WERI-Rb-1 (cell line): ENCODE results near the gene KNL1.
"Not testable (repeated sequence)": the region's sequence is repeated elsewhere in the genome, so short reads cannot be mapped to it uniquely, and the experiment has no call there.

Source experiments
- DNase-seq: peaks from one replicate; pipeline ENCODE4 v3.0.0-alpha.2; 2020
- H3K27ac ChIP-seq: fragments of 250-450 bp; sonication (Bioruptor Pico); 2 replicates; pipeline ENCODE4 v1.5.1; 2020; ENCODE audit warnings: mild to moderate bottlenecking, moderate library complexity
- H3K27me3 ChIP-seq: fragments of 250-450 bp; sonication (Bioruptor Pico); 2 replicates; pipeline ENCODE4 v1.5.1; 2021; ENCODE audit warnings: mild to moderate bottlenecking, low read depth, moderate library complexity; ENCODE audit not compliant: insufficient read depth, severe bottlenecking
- H3K36me3 ChIP-seq: fragments of 250-450 bp; sonication (Bioruptor Pico); 2 replicates; pipeline ENCODE4 v1.5.1; 2020; ENCODE audit warnings: mild to moderate bottlenecking, moderate library complexity
- H3K4me3 ChIP-seq: 2 replicates; pipeline ENCODE4 v1.5.1; 2011; ENCODE audit warnings: low read depth, mild to moderate bottlenecking, control low read depth, low read length
- H3K9me3 ChIP-seq: fragments of 250-450 bp; sonication (Bioruptor Pico); 2 replicates; pipeline ENCODE4 v1.5.1; 2021; ENCODE audit warnings: mild to moderate bottlenecking, moderate library complexity; ENCODE audit not compliant: severe bottlenecking
- CTCF ChIP-seq: IDR thresholded peaks from 2 replicates; pipeline ENCODE4 v1.5.1; 2011; ENCODE audit warnings: low read depth, mild to moderate bottlenecking, control low read depth, inconsistent platforms, low read length

Gene KNL1

GRCh38 chr15:40647523-40647922, 53.5 kb downstream of the KNL1 start:
- DNase-seq: no peak
- TF ChIP-seq CTCF: no peak
- Histone ChIP-seq H3K36me3 (peaks cover 20% of the 10 kb centered on the region), H3K27ac (no peak overlapping the region), H3K4me3 (no peak overlapping the region), H3K27me3 (no peaks in the 10 kb centered on the region), H3K9me3 (no peaks in the 10 kb centered on the region)

- no peak for TF ChIP-seq CTCF
- DNase-seq: no peak
- no peak overlapping the region for H3K4me3 ChIP-seq
- H3K27ac ChIP-seq: no peak overlapping the region
- no peaks in the 10 kb centered on the region for H3K27me3 ChIP-seq
- peaks cover 22% of the 10 kb centered on the region for H3K36me3 ChIP-seq
- no peaks in the 10 kb centered on the region for H3K9me3 ChIP-seq
Measured at GRCh38 chr15:40650479-40650878, 56.4 kb downstream of the KNL1 start.

GRCh38 chr15:40660686-40661085, 66.6 kb downstream of the KNL1 start:
- H3K9me3 ChIP-seq: no peaks in the 10 kb centered on the region
- H3K27ac ChIP-seq: no peak overlapping the region
- no peak for TF ChIP-seq CTCF
- DNase-seq: no peak
- no peak overlapping the region for H3K4me3 ChIP-seq
- H3K27me3 ChIP-seq: no peaks in the 10 kb centered on the region
- H3K36me3 ChIP-seq: peaks cover 29% of the 10 kb centered on the region

DNA sequence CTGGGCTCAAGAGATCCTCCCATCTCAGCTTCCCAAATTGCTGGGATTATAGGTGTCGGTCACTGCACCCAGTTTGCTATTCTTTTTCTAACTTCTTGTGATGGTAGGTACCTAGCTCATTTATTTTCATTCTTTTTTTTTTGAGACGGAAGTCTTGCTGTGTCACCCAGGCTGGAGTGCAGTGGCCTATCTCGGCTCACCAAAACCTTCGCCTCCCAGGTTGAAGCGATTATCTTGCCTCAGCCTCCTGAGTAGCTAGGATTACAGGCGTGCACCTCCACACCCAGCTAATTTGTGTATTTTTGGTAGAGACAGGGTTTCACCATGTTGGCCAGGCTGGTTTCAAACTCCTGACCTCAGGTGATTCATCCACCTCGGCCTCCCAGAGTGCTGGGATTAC, 70.9 kb downstream of the KNL1 start:
- no peak overlapping the region for H3K4me3 ChIP-seq
- no peak for DNase-seq
- H3K27me3 ChIP-seq: no peaks in the 10 kb centered on the region
- no peaks in the 10 kb centered on the region for H3K9me3 ChIP-seq
- H3K36me3 ChIP-seq: peaks cover 18% of the 10 kb centered on the region
- TF ChIP-seq CTCF: no peak
- H3K27ac ChIP-seq: no peak overlapping the region

- not testable (repeated sequence) for H3K9me3 ChIP-seq, H3K36me3 ChIP-seq, H3K27ac ChIP-seq, H3K27me3 ChIP-seq, H3K4me3 ChIP-seq, DNase-seq
Measured at GRCh38 chr15:40676290-40676689, 82.2 kb downstream of the KNL1 start.

DNA sequence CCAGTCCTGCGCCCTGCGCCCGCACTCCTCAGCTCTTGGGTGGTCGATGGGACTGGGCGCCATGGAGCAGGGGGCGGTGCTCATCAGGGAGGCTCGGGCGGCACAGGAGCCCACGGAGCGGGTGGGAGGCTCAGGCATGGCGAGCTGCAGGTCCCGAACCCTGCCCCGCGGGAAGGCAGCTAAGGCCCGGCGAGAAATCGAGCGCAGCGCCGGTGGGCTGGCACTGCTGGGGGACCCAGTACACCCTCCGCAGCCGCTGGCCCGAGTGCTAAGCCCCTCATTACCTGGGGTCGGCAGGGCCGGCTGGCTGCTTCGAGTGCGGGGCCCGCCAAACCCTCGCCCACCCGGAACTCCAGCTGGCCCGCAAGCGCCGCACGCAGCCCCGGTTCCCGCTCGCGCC, 82.9 kb downstream of the KNL1 start:
- not testable (repeated sequence) for H3K27ac ChIP-seq, H3K4me3 ChIP-seq, H3K27me3 ChIP-seq, H3K9me3 ChIP-seq, H3K36me3 ChIP-seq, DNase-seq

DNA sequence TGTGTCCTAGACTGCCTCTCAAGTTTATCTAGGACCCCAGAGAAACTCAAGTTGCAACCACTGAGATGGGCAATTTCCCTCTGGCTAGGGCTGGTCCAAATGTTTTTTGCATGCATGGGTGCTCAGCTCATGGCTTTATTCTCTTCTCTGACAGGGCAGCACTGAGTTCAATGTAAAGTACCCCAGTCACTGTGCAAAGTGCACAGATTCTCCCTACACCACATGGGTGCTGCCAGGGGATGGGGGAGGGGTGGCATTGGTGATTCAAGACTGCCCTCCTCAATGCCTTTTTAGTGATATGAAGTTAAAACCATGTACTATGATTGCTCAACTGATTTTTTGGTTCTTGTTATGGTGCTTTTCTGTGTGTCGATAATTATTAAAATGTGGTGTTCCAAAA, 86.1 kb downstream of the KNL1 start:
- no peaks in the 10 kb centered on the region for H3K36me3 ChIP-seq
- no peaks in the 10 kb centered on the region for H3K27me3 ChIP-seq
- no peak overlapping the region for H3K27ac ChIP-seq
- no peak overlapping the region for H3K4me3 ChIP-seq
- no peaks in the 10 kb centered on the region for H3K9me3 ChIP-seq
- no peak for TF ChIP-seq CTCF
- no peak for DNase-seq

DNA sequence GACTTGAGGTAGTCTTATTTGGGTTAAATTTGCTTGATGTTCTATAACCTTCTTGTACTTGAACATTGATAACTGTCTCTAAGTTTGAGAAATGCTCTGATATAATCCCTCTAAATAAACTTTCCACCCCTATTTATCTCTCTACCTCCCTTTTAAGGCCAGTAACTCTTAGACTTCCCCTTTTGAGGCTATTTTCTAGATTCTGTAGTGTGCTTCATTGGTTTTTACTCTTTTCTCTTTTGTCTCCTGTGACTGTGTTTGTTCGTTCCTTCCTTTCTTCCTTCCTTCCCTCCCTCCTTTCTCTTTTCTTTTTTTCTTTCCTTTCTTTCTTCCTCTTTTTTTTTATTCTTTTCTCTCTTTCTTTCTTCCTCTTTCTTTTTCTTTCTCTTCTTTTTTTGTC, 86.9 kb downstream of the KNL1 start:
- H3K27ac ChIP-seq, H3K36me3 ChIP-seq, DNase-seq, H3K9me3 ChIP-seq, H3K4me3 ChIP-seq, H3K27me3 ChIP-seq: not testable (repeated sequence)
